NCI-H524 (cell line): ENCODE results near the gene PRKD1.
"Not testable (repeated sequence)": the region's sequence is repeated elsewhere in the genome, so short reads cannot be mapped to it uniquely, and the experiment has no call there.

Source experiments
- DNase-seq, 2 experiments: peaks; one replicate each; lab custom pipeline; 2025; lab: John Stamatoyannopoulos, UW

PRKD1 gene

GRCh38 chr14:29740491-29740890 lies 187.2 kb downstream of the PRKD1 start:
- DNase-seq: no peak

GRCh38 chr14:29738950-29739349 lies 188.7 kb downstream of the PRKD1 start:
- no peak for DNase-seq

- DNase-seq: no peak
These were observed 189.6 kb downstream of the PRKD1 start for GRCh38 chr14:29738056-29738455.

- DNase-seq: no peak
These were observed 192.2 kb downstream of the PRKD1 start for GRCh38 chr14:29735459-29735858.

- DNase-seq: no peak
These were observed 192.9 kb downstream of the PRKD1 start for GRCh38 chr14:29734732-29735131.

- not testable (repeated sequence) for DNase-seq
These were observed 200.9 kb downstream of the PRKD1 start for GRCh38 chr14:29726560-29727331.

- DNase-seq: no peak
These were observed 202.7 kb downstream of the PRKD1 start for GRCh38 chr14:29724991-29725390.

- DNase-seq: no peak
These were observed 204.8 kb downstream of the PRKD1 start for GRCh38 chr14:29722831-29723230.

- no peak for DNase-seq
These were observed 206.1 kb downstream of the PRKD1 start for GRCh38 chr14:29721586-29721985.

- DNase-seq: no peak
These were observed 209.7 kb downstream of the PRKD1 start for GRCh38 chr14:29717901-29718300.

GRCh38 chr14:29716150-29716549 lies 211.5 kb downstream of the PRKD1 start:
- peak in 1 of 2 experiments; percentile 57 for DNase-seq

- peak; percentile 54 to 84 for DNase-seq
These were observed 215.0 kb downstream of the PRKD1 start for GRCh38 chr14:29712601-29713000.

- DNase-seq: peak in 1 of 2 experiments; percentile 43
These were observed 217.6 kb downstream of the PRKD1 start for GRCh38 chr14:29710015-29710414.

GRCh38 chr14:29709490-29709889 lies 218.2 kb downstream of the PRKD1 start:
- DNase-seq: no peak

- no peak for DNase-seq
These were observed 220.9 kb downstream of the PRKD1 start for GRCh38 chr14:29706700-29707099.

- no peak for DNase-seq
These were observed 221.8 kb downstream of the PRKD1 start for GRCh38 chr14:29705801-29706200.

GRCh38 chr14:29689597-29689996 lies 238.1 kb downstream of the PRKD1 start:
- not testable (repeated sequence) for DNase-seq

- DNase-seq: no peak
These were observed 239.8 kb downstream of the PRKD1 start for GRCh38 chr14:29687866-29688265.

- DNase-seq: no peak
These were observed 240.4 kb downstream of the PRKD1 start for GRCh38 chr14:29687071-29687765.

GRCh38 chr14:29684926-29685325 lies 242.7 kb downstream of the PRKD1 start:
- DNase-seq: no peak

- DNase-seq: no peak
These were observed 244.9 kb downstream of the PRKD1 start for GRCh38 chr14:29682789-29683188.

- no peak for DNase-seq
These were observed 246.3 kb downstream of the PRKD1 start for GRCh38 chr14:29681316-29681715.

- no peak for DNase-seq
These were observed 252.9 kb downstream of the PRKD1 start for GRCh38 chr14:29674566-29675285.
